C4-2B (cell line): ENCODE results near the gene PRR5L.

ENCODE experiments used
- H3K27ac ChIP-seq: fragments of 450-650 bp; 2 replicates; pipeline ENCODE4 v1.5.1; 2017
- ZFX ChIP-seq: fragments of 450-650 bp; IDR thresholded peaks from 2 replicates; pipeline ENCODE4 v1.6.1; 2017
- TF ChIP-seq, protein P1 (sequence below): fragments of 450-650 bp; conservative IDR thresholded peaks from 2 replicates; pipeline ENCODE4 v1.5.1; 2017; ENCODE audit warnings: mild to moderate bottlenecking

The PRR5L gene

DNA sequence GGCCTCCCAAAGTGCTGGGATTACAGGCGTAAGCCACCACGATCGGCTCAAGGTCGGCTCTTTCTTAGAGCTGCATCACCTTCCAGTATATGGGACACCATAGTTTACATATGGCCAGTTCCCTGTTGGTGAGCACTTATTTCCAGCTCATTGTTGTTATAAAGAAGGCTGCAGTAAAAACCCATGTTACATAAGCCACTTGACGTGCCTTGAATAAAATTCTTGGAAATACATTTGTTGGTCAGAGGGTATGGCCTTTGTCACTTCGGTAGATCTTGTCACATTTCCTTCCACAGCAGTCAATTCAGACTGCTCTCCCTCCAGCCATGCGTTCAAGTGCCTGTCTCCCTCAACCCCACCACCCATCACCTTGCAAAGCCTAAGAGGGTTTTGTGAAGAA lies 92.9 kb downstream of the PRR5L start:
- no peak overlapping the region for H3K27ac ChIP-seq
- TF ChIP-seq ZFX: no peak
- TF ChIP-seq, protein P1, sequence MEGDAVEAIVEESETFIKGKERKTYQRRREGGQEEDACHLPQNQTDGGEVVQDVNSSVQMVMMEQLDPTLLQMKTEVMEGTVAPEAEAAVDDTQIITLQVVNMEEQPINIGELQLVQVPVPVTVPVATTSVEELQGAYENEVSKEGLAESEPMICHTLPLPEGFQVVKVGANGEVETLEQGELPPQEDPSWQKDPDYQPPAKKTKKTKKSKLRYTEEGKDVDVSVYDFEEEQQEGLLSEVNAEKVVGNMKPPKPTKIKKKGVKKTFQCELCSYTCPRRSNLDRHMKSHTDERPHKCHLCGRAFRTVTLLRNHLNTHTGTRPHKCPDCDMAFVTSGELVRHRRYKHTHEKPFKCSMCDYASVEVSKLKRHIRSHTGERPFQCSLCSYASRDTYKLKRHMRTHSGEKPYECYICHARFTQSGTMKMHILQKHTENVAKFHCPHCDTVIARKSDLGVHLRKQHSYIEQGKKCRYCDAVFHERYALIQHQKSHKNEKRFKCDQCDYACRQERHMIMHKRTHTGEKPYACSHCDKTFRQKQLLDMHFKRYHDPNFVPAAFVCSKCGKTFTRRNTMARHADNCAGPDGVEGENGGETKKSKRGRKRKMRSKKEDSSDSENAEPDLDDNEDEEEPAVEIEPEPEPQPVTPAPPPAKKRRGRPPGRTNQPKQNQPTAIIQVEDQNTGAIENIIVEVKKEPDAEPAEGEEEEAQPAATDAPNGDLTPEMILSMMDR: no peak

DNA sequence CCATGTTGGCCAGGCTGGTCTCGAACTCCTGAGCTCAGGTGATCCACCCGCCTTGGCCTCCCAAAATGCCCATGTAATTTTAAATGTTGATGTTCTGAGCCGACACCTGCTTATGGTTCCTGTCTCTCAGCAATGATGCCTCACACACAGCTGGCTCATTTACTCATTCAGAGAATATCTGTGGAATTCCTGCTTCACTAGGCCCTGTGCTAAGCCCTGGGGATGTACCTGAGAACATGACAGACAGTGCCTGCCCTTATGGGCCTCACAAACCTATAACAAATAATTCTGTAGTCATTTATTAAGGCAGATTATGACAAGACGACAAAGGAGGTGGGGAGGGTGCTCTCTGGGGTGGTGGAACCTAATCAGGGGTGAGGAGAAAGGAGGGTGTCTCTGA lies 93.7 kb downstream of the PRR5L start:
- H3K27ac ChIP-seq: no peak overlapping the region
- TF ChIP-seq, protein P1: no peak
- TF ChIP-seq ZFX: no peak

DNA sequence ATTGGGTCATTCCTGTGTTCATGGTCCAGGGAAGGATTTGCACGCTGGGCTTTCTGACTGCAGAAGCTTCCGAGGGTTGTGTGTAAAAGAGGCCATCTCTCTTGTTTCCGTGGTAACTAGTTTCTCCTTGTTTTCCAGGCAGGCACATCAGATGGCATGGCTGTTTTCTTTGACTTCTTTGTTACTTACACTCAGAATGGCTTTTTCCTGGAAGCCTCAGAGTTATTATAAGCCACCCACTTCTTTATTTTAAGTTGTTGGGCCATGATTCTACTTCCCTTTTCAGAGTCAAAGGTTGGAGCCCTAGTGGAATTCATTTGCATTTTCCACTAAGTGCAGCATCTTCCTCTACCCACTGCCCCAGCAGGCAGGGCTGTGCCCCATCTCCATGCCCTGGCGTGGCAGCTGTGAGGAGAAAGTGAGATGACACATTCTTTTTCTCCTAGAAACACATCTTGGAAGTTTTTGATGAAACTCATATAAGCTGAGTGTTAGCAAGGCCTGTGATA lies 94.9 kb downstream of the PRR5L start:
- TF ChIP-seq, protein P1: no peak
- TF ChIP-seq ZFX: no peak
- no peak overlapping the region for H3K27ac ChIP-seq

DNA sequence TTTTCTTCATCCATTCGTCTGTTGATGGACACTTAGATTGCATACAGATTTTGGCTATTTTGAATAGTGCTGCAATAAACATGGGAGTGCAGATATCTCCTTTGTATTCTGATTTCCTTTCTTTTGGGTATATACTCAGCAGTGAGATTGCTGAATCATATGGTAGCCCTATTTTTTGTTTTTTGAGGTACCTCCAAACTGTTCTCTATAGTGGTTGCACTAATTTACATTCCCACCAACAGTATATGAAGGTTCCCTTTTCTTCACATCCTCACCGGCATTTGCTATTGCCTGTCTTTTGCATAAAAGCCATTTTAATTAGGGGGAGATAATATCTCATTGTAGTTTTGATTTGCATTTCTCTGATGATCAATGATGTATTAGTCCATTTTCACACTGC lies 96.1 kb downstream of the PRR5L start:
- H3K27ac ChIP-seq: no peak overlapping the region
- no peak for TF ChIP-seq ZFX
- TF ChIP-seq, protein P1: no peak

DNA sequence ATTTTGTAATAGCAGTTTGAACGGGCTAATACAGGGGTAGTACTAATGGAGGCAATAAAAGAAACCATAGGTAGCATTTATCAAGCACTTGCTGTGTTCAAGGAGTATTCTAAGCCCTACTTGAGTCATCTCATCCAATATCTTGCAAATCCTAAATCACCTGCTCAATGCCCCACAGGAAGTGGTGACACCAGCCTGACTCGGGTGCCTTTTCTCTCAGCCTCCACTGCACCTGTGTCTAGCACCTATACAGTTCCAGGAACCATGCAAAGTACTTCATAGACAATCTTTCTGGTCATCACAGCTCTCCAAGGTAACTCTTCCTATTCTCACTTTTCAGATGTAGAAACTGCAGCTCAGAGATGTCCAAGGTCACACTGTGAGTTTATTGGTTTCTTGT lies 98.0 kb downstream of the PRR5L start:
- no peak overlapping the region for H3K27ac ChIP-seq
- no peak for TF ChIP-seq ZFX
- TF ChIP-seq, protein P1: no peak

DNA sequence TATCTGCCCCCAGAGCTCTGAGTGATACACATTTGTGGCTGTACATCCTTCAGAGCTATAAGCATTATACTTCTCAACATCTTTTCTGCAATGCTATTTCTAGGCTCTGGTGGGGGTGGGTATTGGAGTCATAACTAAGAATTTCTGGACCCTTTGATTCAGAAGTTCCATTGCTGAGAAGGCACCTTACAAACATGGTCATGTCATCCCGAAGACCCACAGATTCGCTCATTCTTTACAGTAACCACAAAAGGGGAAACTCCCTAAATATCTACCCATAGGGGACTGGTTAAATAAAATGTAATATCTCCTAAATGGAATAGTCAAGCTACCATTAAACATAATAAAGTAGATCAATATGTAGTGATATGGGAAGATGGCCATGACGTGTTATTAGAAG lies 98.8 kb downstream of the PRR5L start:
- H3K27ac ChIP-seq: no peak overlapping the region
- TF ChIP-seq, protein P1: no peak

DNA sequence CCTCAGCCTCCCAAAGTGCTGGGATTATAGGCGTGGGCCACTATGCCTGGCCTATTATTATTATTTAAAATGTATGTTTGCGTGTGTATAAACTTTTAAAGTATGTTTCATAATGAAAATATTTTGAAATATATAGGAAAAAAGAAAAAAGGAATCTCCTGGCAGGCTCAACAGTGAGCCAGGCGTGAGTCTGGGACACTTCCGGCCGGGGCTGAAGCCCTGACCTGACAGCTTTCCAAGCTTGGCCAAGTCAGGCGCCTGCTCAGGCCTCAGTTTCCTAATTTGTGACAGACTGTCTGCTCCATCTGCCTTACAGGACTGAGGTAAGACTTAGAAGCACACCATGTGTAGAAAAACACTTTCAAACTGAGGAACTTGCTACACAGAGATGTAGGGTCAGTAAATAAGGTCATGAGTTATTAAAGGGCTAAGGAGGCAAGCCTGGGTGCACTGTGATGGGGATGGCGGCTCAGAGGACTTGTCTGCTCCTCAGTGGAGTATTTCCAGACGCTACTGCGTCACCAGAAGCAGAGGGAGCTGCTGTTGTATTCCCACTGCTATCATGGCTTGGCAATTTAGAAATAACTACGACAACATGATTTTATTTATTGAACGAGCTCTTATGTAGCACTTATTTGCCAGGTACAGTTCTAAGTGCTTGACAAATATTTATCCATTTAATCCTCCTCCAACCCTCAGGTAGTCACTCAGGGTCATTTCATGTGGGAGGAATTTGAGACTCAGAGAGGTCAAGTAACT lies 100.1 kb downstream of the PRR5L start:
- H3K27ac ChIP-seq: no peak overlapping the region
- TF ChIP-seq, protein P1: no peak
- no peak for TF ChIP-seq ZFX
